Nephron (organoid): ENCODE measurements around the gene NLK.
"Not testable (repeated sequence)": the region's sequence is repeated elsewhere in the genome, so short reads cannot be mapped to it uniquely, and the experiment has no call there.

ENCODE experiments used
- H3K27ac Mint-ChIP-seq, 3 experiments: 2 replicates each; pipeline ENCODE4 v1.8.0; 2020; ENCODE audit warnings: mixed read lengths in 3 of 3, mild to moderate bottlenecking in 2 of 3, moderate library complexity in 1 of 3
- H3K27me3 Mint-ChIP-seq: 2 replicates; pipeline ENCODE4 v1.8.0; 2021; ENCODE audit warnings: low read depth, mild to moderate bottlenecking, moderate library complexity, mixed read lengths
- H3K36me3 Mint-ChIP-seq: 2 replicates; pipeline ENCODE4 v1.8.0; 2020; ENCODE audit warnings: low read depth, mixed read lengths
- H3K4me1 Mint-ChIP-seq: 2 replicates; pipeline ENCODE4 v1.8.0; 2020; ENCODE audit warnings: mixed read lengths
- H3K4me3 Mint-ChIP-seq, 3 experiments: 2 replicates each; pipeline ENCODE4 v1.8.0; 2020; ENCODE audit warnings: mild to moderate bottlenecking in 3 of 3, mixed read lengths in 3 of 3, moderate library complexity in 2 of 3
- H3K9me3 Mint-ChIP-seq: 2 replicates; pipeline ENCODE4 v1.8.0; 2020; ENCODE audit warnings: mixed read lengths
- CTCF ChIP-seq, 3 experiments: fragments of 200-600 bp; sonication (generic); IDR thresholded peaks; one replicate each; pipeline ENCODE4 v1.5.0; 2021; ENCODE audit warnings: antibody characterized with exemption in 3 of 3; ENCODE audit not compliant: unreplicated experiment in 3 of 3

NLK gene

GRCh38 chr17:28142305-28142704, 99.8 kb downstream of the NLK start:
- H3K9me3 Mint-ChIP-seq = no peaks in the 10 kb centered on the region
- no peak for TF ChIP-seq CTCF (IDR thresholded peaks at IDR 0.05; ENCODE audit: unreplicated experiment in 3 of 3)
- peaks cover 5% of the 10 kb centered on the region for H3K36me3 Mint-ChIP-seq
- H3K27ac Mint-ChIP-seq = peak overlapping the region in 1 of 3 experiments; percentile 37
- H3K4me1 Mint-ChIP-seq = peaks cover 15% of the 10 kb centered on the region
- H3K27me3 Mint-ChIP-seq = no peaks in the 10 kb centered on the region
- no peak overlapping the region for H3K4me3 Mint-ChIP-seq

- Mint-ChIP-seq H3K4me3 (no peak overlapping the region), H3K36me3 (peaks cover 5% of the 10 kb centered on the region), H3K4me1 (peaks cover 15% of the 10 kb centered on the region), H3K27ac (peak overlapping the region in 1 of 3 experiments; percentile 80), H3K9me3 (no peaks in the 10 kb centered on the region), H3K27me3 (no peaks in the 10 kb centered on the region)
- TF ChIP-seq CTCF (IDR thresholded peaks at IDR 0.05; ENCODE audit: unreplicated experiment in 3 of 3) = no peak
Observed at GRCh38 chr17:28144019-28144418, 101.5 kb downstream of the NLK start.

GRCh38 chr17:28145348-28145747, 102.9 kb downstream of the NLK start:
- Mint-ChIP-seq H3K27me3 (no peaks in the 10 kb centered on the region), H3K27ac (no peak overlapping the region), H3K4me3 (no peak overlapping the region), H3K4me1 (peaks cover 15% of the 10 kb centered on the region), H3K36me3 (peaks cover 5% of the 10 kb centered on the region), H3K9me3 (no peaks in the 10 kb centered on the region)
- no peak for TF ChIP-seq CTCF (IDR thresholded peaks at IDR 0.05; ENCODE audit: unreplicated experiment in 3 of 3)

GRCh38 chr17:28147017-28147416, 104.5 kb downstream of the NLK start:
- H3K27me3 Mint-ChIP-seq = no peaks in the 10 kb centered on the region
- no peak for TF ChIP-seq CTCF (IDR thresholded peaks at IDR 0.05; ENCODE audit: unreplicated experiment in 3 of 3)
- no peaks in the 10 kb centered on the region for H3K9me3 Mint-ChIP-seq
- H3K4me3 Mint-ChIP-seq = no peak overlapping the region
- H3K36me3 Mint-ChIP-seq = peaks cover 5% of the 10 kb centered on the region
- H3K4me1 Mint-ChIP-seq = peaks cover 12% of the 10 kb centered on the region
- no peak overlapping the region for H3K27ac Mint-ChIP-seq

GRCh38 chr17:28151001-28151400, 108.5 kb downstream of the NLK start:
- no peak for TF ChIP-seq CTCF (IDR thresholded peaks at IDR 0.05; ENCODE audit: unreplicated experiment in 3 of 3)

GRCh38 chr17:28154214-28154613, 111.7 kb downstream of the NLK start:
- peak overlapping the region in 1 of 3 experiments; percentile 42 for H3K27ac Mint-ChIP-seq
- no peaks in the 10 kb centered on the region for H3K9me3 Mint-ChIP-seq
- H3K4me3 Mint-ChIP-seq = no peak overlapping the region
- peaks cover 7% of the 10 kb centered on the region for H3K36me3 Mint-ChIP-seq
- H3K4me1 Mint-ChIP-seq = no peaks in the 10 kb centered on the region
- H3K27me3 Mint-ChIP-seq = no peaks in the 10 kb centered on the region
- TF ChIP-seq CTCF (IDR thresholded peaks at IDR 0.05; ENCODE audit: unreplicated experiment in 3 of 3) = no peak

More at GRCh38 chr17:28151001-28151400, 108.5 kb downstream of the NLK start:
- Mint-ChIP-seq H3K4me1 (no peaks in the 10 kb centered on the region), H3K4me3 (no peak overlapping the region), H3K36me3 (peaks cover 7% of the 10 kb centered on the region), H3K27ac (no peak overlapping the region), H3K27me3 (no peaks in the 10 kb centered on the region), H3K9me3 (no peaks in the 10 kb centered on the region)

- not testable (repeated sequence) for H3K4me1 Mint-ChIP-seq, H3K27me3 Mint-ChIP-seq, H3K9me3 Mint-ChIP-seq, H3K4me3 Mint-ChIP-seq, H3K27ac Mint-ChIP-seq, H3K36me3 Mint-ChIP-seq
Observed at GRCh38 chr17:28155405-28155804, 112.9 kb downstream of the NLK start.
